Keratinocyte (primary cell): ENCODE results near the gene BANF2. TPM values are rescaled to one million over a fixed set of nuclear protein-coding genes. Genes with fewer than 3 reads are reported as not detected.

Experiments
- DNase-seq: peaks from one replicate; pipeline ENCODE4 v3.0.0-alpha.2; 2011; ENCODE audit warnings: low read depth, missing footprints, low spot score
- FAIRE-seq: peaks from 2 replicates; lab custom pipeline; 2011; peaks lifted over from hg19 to GRCh38; lab: Jason Lieb, UNC
- H2AFZ ChIP-seq: 2 replicates; pipeline ENCODE4 v1.6.0; 2012; ENCODE audit warnings: low read length, control low read depth, inconsistent platforms; ENCODE audit not compliant: control insufficient read depth
- H3K27ac ChIP-seq: 2 replicates; pipeline ENCODE4 v1.5.1; 2011; ENCODE audit warnings: low read length; ENCODE audit not compliant: control insufficient read depth, insufficient read depth
- H3K27me3 ChIP-seq: 3 replicates; pipeline ENCODE4 v1.6.0; 2011; ENCODE audit warnings: low read length; ENCODE audit not compliant: control insufficient read depth, insufficient read depth; ENCODE audit errors: extremely low read depth
- H3K36me3 ChIP-seq, 2 experiments: 2 replicates in 1 of 2; 3 replicates in 1 of 2; pipeline ENCODE4 v1.5.1; 2011; ENCODE audit warnings: low read length in 2 of 2, mild to moderate bottlenecking in 1 of 2; ENCODE audit not compliant: control insufficient read depth in 2 of 2, insufficient read depth in 2 of 2; ENCODE audit errors: extremely low read depth in 1 of 2
- H3K4me1 ChIP-seq: 3 replicates; pipeline ENCODE4 v1.5.1; 2011; ENCODE audit warnings: low read length; ENCODE audit not compliant: control insufficient read depth, insufficient read depth; ENCODE audit errors: extremely low read depth
- H3K4me2 ChIP-seq: 3 replicates; pipeline ENCODE4 v1.6.0; 2011; ENCODE audit warnings: low read depth, low read length; ENCODE audit not compliant: control insufficient read depth, insufficient read depth; ENCODE audit errors: extremely low read depth
- H3K4me3 ChIP-seq, 3 experiments: fragments of 200-600 bp in 1 of 3; sonication (generic) in 1 of 3; 2 replicates in 2 of 3; 3 replicates in 1 of 3; pipeline ENCODE4 v1.5.1; 2011 to 2016; ENCODE audit warnings: low read length in 3 of 3, mild to moderate bottlenecking in 3 of 3, control low read depth in 2 of 3, inconsistent platforms in 1 of 3, low read depth in 1 of 3, mixed read lengths in 1 of 3, mixed run types in 1 of 3, moderate library complexity in 1 of 3; ENCODE audit not compliant: control insufficient read depth in 2 of 3, insufficient read depth in 2 of 3; ENCODE audit errors: extremely low read depth in 1 of 3
- H3K79me2 ChIP-seq: 2 replicates; pipeline ENCODE4 v1.6.0; 2012; ENCODE audit warnings: low read length; ENCODE audit not compliant: control insufficient read depth, insufficient read depth
- H3K9ac ChIP-seq: 3 replicates; pipeline ENCODE4 v1.6.0; 2011; ENCODE audit warnings: low read length; ENCODE audit not compliant: control insufficient read depth, insufficient read depth; ENCODE audit errors: extremely low read depth
- H3K9me1 ChIP-seq: 3 replicates; pipeline ENCODE4 v1.6.0; 2011; ENCODE audit warnings: low read length; ENCODE audit not compliant: control insufficient read depth, insufficient read depth; ENCODE audit errors: extremely low read depth
- H3K9me3 ChIP-seq: 2 replicates; pipeline ENCODE4 v1.5.1; 2012; ENCODE audit warnings: low read depth, low read length; ENCODE audit not compliant: control insufficient read depth
- H4K20me1 ChIP-seq: 3 replicates; pipeline ENCODE4 v1.6.0; 2011; ENCODE audit warnings: low read length; ENCODE audit not compliant: control insufficient read depth, insufficient read depth; ENCODE audit errors: extremely low read depth
- EZH2 ChIP-seq: IDR thresholded peaks from one replicate; pipeline ENCODE4 v1.6.1; 2012; ENCODE audit warnings: inconsistent platforms, mild to moderate bottlenecking, low read length, moderate library complexity
- dilution Hi-C: fragments of 300-500 bp; cut with MboI; formaldehyde crosslinking; loops from one replicate; pipeline ENCODE4 v1.7.0; 2020; ENCODE audit warnings: low sequenced_read_pairs; ENCODE audit not compliant: extremely low pct_ligation_motif_present
- polyA plus RNA-seq, 5 experiments: library from polyadenylated mRNA; depleted of rRNA in 3 of 5; stranded (reverse) in 3 of 5; stranded (forward) in 1 of 5; unstranded in 1 of 5; fragments of >200 nt; gene quantifications; 1 replicate in 1 of 5; 2 replicates in 3 of 5; 3 replicates in 1 of 5; pipeline versions ENCODE4 v1.2.1 to v1.2.3, GENCODE V29; 2011 to 2012; ENCODE audit warnings: missing spikeins in 2 of 5, low read depth in 1 of 5, low replicate concordance in 1 of 5
- TF ChIP-seq, protein P1 (sequence below), 3 experiments: IDR thresholded peaks in 1 of 3; conservative IDR thresholded peaks in 1 of 3; optimal IDR thresholded peaks in 1 of 3; 2 replicates in 2 of 3; 3 replicates in 1 of 3; pipeline versions ENCODE3 to v1.5.1; 2011; ENCODE audit warnings: low read length in 3 of 3, mild to moderate bottlenecking in 3 of 3, moderate library complexity in 2 of 3, control low read depth in 1 of 3, inconsistent platforms in 1 of 3; ENCODE audit not compliant: insufficient read depth in 2 of 3; ENCODE audit errors: extremely low read depth in 1 of 3

Gene BANF2
- polyA plus RNA-seq, 1 donor (not counting 4 experiments of a cell fraction or from before 2014, with no cell fraction given): not detected

DNA sequence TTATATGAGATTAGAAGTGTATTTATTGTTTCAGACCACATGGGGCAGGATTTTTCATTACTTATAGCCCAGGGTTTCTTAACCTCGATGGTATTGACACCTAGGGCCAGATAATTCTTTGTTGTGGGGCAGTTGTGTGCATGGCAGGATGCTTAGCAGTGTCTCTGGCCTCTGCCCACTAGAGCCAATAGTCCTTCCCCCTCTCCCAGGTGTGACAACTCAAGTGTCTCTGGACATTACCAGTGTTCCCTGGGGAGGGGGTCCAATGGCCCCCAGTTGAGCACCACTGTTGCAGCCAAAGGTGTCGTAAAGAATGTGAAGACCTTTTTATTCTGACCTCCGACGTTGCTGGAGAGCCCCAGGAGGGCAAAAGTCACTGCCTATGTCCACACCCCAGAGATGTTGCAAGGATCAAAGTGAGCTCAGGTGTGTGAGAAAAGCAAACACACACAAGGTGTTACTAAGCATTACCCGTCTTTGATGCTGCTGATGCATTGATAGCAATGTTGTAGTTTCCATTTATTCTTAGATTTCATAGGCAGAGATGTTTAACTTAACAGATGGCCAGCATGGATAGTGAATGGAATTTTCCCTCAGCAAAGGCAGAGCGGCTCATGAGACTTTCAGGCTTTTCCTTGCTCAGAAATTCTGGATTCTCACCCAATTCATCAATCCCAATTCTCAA, 22.2 kb downstream of the BANF2 start:
- Histone ChIP-seq H3K9me1 (no peaks in the 10 kb centered on the region), H3K4me1 (no peaks in the 10 kb centered on the region), H3K4me3 (no peak overlapping the region), H3K9ac (no peak overlapping the region), H3K36me3 (no peaks in the 10 kb centered on the region), H3K9me3 (no peaks in the 10 kb centered on the region), H3K4me2 (no peak overlapping the region), H3K27me3 (peaks cover 3% of the 10 kb centered on the region), H3K79me2 (no peaks in the 10 kb centered on the region), H2AFZ (no peak overlapping the region), H4K20me1 (no peaks in the 10 kb centered on the region), H3K27ac (no peak overlapping the region)
- no peak for TF ChIP-seq EZH2
- TF ChIP-seq, protein P1, sequence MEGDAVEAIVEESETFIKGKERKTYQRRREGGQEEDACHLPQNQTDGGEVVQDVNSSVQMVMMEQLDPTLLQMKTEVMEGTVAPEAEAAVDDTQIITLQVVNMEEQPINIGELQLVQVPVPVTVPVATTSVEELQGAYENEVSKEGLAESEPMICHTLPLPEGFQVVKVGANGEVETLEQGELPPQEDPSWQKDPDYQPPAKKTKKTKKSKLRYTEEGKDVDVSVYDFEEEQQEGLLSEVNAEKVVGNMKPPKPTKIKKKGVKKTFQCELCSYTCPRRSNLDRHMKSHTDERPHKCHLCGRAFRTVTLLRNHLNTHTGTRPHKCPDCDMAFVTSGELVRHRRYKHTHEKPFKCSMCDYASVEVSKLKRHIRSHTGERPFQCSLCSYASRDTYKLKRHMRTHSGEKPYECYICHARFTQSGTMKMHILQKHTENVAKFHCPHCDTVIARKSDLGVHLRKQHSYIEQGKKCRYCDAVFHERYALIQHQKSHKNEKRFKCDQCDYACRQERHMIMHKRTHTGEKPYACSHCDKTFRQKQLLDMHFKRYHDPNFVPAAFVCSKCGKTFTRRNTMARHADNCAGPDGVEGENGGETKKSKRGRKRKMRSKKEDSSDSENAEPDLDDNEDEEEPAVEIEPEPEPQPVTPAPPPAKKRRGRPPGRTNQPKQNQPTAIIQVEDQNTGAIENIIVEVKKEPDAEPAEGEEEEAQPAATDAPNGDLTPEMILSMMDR (optimal IDR thresholded peaks at IDR 0.05 in 1 of 3, IDR thresholded peaks at IDR 0.05 in 1 of 3, conservative IDR thresholded peaks at IDR 0.05 in 1 of 3; ENCODE audit: extremely low read depth in 1 of 3, insufficient read depth in 2 of 3, low read length in 3 of 3): no peak
- FAIRE-seq (no peak), DNase-seq (no peak)
- dilution Hi-C loops: no loop called here

DNA sequence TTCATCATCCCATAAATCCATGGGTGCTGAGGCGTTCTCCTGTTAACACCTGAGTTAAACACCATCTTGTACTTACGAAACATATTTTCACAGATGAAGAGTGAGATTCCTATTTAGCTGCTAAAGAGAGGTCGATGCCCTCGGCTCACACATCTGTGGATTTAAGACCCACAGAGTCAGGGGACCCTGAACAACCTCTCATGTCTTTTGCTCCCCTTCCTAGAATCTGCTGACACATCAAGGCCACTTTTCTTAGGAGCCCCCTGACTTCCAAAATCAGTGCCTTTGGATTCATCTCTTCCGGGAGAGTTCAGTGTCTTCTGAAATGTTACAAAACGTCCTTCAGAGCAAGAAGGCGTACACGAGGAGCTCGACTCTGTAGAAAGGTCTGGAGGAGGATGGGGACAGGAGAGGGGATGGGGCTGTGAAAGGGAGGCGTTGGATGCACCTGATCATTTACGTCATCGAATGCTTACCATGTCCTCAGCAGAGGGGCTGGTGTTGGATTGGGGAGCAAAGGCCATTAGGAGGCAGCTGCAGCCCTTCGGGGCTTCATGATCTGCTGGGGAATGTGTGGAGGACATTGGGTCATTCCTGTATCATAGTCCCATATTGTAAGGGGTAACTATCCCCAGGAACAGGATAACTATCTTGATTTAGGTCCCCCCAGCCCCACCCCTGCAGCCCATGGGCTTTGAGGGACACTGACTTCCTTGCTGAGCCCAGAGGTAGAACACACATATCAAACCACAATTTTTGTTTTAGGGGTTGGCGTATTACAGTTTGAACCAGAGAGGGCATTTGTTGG, 22.9 kb downstream of the BANF2 start:
- Histone ChIP-seq H4K20me1 (no peaks in the 10 kb centered on the region), H3K9me1 (no peaks in the 10 kb centered on the region), H3K4me1 (no peaks in the 10 kb centered on the region), H3K27me3 (peaks cover 3% of the 10 kb centered on the region), H3K27ac (no peak overlapping the region), H3K79me2 (no peaks in the 10 kb centered on the region), H3K9ac (no peak overlapping the region), H3K4me2 (no peak overlapping the region), H3K36me3 (no peaks in the 10 kb centered on the region), H3K9me3 (no peaks in the 10 kb centered on the region), H3K4me3 (no peak overlapping the region), H2AFZ (no peak overlapping the region)
- FAIRE-seq (no peak), DNase-seq (no peak)
- dilution Hi-C loops: no loop called here
- no peak for TF ChIP-seq EZH2
- TF ChIP-seq, protein P1 (optimal IDR thresholded peaks at IDR 0.05 in 1 of 3, IDR thresholded peaks at IDR 0.05 in 1 of 3, conservative IDR thresholded peaks at IDR 0.05 in 1 of 3; ENCODE audit: extremely low read depth in 1 of 3, insufficient read depth in 2 of 3, low read length in 3 of 3): no peak
